Neural cell (in vitro differentiated cells): ENCODE results near the gene KLHDC8A. TPM values are rescaled to one million over a fixed set of nuclear protein-coding genes. Genes with fewer than 3 reads are reported as not detected.

Experiments
- H2AFZ ChIP-seq: fragments of 200-600, 300-800 bp; sonication (generic), shearing (Covaris generic); 2 replicates; pipeline ENCODE4 v1.6.0; 2014; ENCODE audit warnings: low read depth, mild to moderate bottlenecking, antibody characterized with exemption, low read length, moderate library complexity
- H3F3A ChIP-seq: fragments of 200-600 bp; shearing (Covaris generic); 2 replicates; pipeline ENCODE4 v1.6.1; 2016; ENCODE audit warnings: mild to moderate bottlenecking, moderate library complexity, mixed read lengths, antibody characterized with exemption, low read length; ENCODE audit not compliant: insufficient read depth, poor library complexity, severe bottlenecking
- H3K27ac ChIP-seq: fragments of 200-600, 300-800 bp; sonication (generic), shearing (Covaris generic); 2 replicates; pipeline ENCODE4 v1.5.1; 2014; ENCODE audit warnings: mild to moderate bottlenecking, low read length, moderate library complexity
- H3K27me3 ChIP-seq: fragments of 300-800, 200-600 bp; sonication (generic), shearing (Covaris generic); 2 replicates; pipeline ENCODE4 v1.6.0; 2014; ENCODE audit warnings: mild to moderate bottlenecking, low read depth, low read length, moderate library complexity; ENCODE audit not compliant: insufficient read depth
- H3K36me3 ChIP-seq: fragments of 300-800, 200-600 bp; sonication (generic), shearing (Covaris generic); 2 replicates; pipeline ENCODE4 v1.5.1; 2014; ENCODE audit warnings: mild to moderate bottlenecking, antibody characterized with exemption, low read length, moderate library complexity; ENCODE audit not compliant: insufficient read depth
- H3K4me2 ChIP-seq: fragments of 300-800, 200-600 bp; sonication (generic), shearing (Covaris generic); 2 replicates; pipeline ENCODE4 v1.6.0; 2014; ENCODE audit warnings: mild to moderate bottlenecking, low read length
- H3K4me3 ChIP-seq: fragments of 300-800, 200-600 bp; sonication (generic), shearing (Covaris generic); 2 replicates; pipeline ENCODE4 v1.5.1; 2014; ENCODE audit warnings: mild to moderate bottlenecking, low read length, moderate library complexity
- H3K79me2 ChIP-seq: fragments of 200-600 bp; shearing (Covaris generic); replicated peaks from 2 replicates; pipeline ENCODE4 v1.6.0; 2014; ENCODE audit warnings: mild to moderate bottlenecking, low read length, moderate library complexity; ENCODE audit not compliant: insufficient read depth
- H3K9ac ChIP-seq: fragments of 300-800, 200-600 bp; sonication (generic), shearing (Covaris generic); 2 replicates; pipeline ENCODE4 v1.6.1; 2016; ENCODE audit warnings: mild to moderate bottlenecking, low read length, mixed read lengths
- H3K9me2 ChIP-seq: fragments of 200-600 bp; shearing (Covaris generic); 2 replicates; pipeline ENCODE4 v1.6.1; 2016; ENCODE audit warnings: mild to moderate bottlenecking, low read length, mixed read lengths; ENCODE audit not compliant: insufficient read depth
- H3K9me3 ChIP-seq: fragments of 200-600, 300-800 bp; sonication (generic), shearing (Covaris generic); 2 replicates; pipeline ENCODE4 v1.6.1; 2016; ENCODE audit warnings: mild to moderate bottlenecking, mixed run types, low read length, moderate library complexity, mixed read lengths
- H4K20me1 ChIP-seq: fragments of 200-600 bp; shearing (Covaris generic); 2 replicates; pipeline ENCODE4 v1.6.1; 2016; ENCODE audit warnings: mild to moderate bottlenecking, mixed run types; ENCODE audit not compliant: insufficient read depth
- CTCF ChIP-seq: fragments of 450-650 bp; IDR thresholded peaks from 2 replicates; pipeline ENCODE4 v1.5.1; 2014; ENCODE audit warnings: antibody characterized with exemption, mild to moderate bottlenecking, moderate library complexity; ENCODE audit not compliant: poor library complexity, severe bottlenecking
- EP300 ChIP-seq: fragments of 450-650 bp; conservative IDR thresholded peaks from 2 replicates; pipeline ENCODE4 v1.6.1; 2014; ENCODE audit warnings: antibody characterized with exemption, mild to moderate bottlenecking, moderate library complexity; ENCODE audit not compliant: poor library complexity, severe bottlenecking
- EZH2 ChIP-seq: fragments of 200-600, 300-800 bp; shearing (Covaris generic), sonication (generic); IDR thresholded peaks from 2 replicates; pipeline ENCODE4 v1.6.1; 2014; ENCODE audit warnings: antibody characterized with exemption, low read length, borderline replicate concordance, mild to moderate bottlenecking; ENCODE audit not compliant: insufficient read depth, poor library complexity, severe bottlenecking
- MXI1 ChIP-seq: fragments of 450-650 bp; conservative IDR thresholded peaks from 2 replicates; pipeline ENCODE4 v1.6.1; 2014; ENCODE audit warnings: antibody characterized with exemption, mild to moderate bottlenecking; ENCODE audit not compliant: poor library complexity, severe bottlenecking
- POLR2AphosphoS5 ChIP-seq: IDR thresholded peaks from 2 replicates; pipeline ENCODE4 v1.6.1; 2012
- RAD21 ChIP-seq: fragments of 450-650 bp; conservative IDR thresholded peaks from 2 replicates; pipeline ENCODE4 v1.6.1; 2014; ENCODE audit warnings: antibody characterized with exemption, mild to moderate bottlenecking, moderate library complexity
- REST ChIP-seq: IDR thresholded peaks from 2 replicates; pipeline ENCODE4 v1.6.1; 2012; ENCODE audit warnings: borderline replicate concordance
- SMC3 ChIP-seq: fragments of 450-650 bp; conservative IDR thresholded peaks from 2 replicates; pipeline ENCODE4 v1.6.1; 2014; ENCODE audit warnings: antibody characterized with exemption, mild to moderate bottlenecking, moderate library complexity; ENCODE audit not compliant: poor library complexity
- TAF1 ChIP-seq: IDR thresholded peaks from 2 replicates; pipeline ENCODE4 v1.6.1; 2012; ENCODE audit warnings: low read depth
- polyA plus RNA-seq: library from polyadenylated mRNA; depleted of rRNA; stranded (reverse); fragments of >200 nt; gene quantifications from 2 replicates; pipeline ENCODE4 v1.2.3, GENCODE V29; 2014

Gene KLHDC8A
- polyA plus RNA-seq, 1 donor from 2014 or later, result 7.7 TPM

- no peaks in the 10 kb centered on the region for H3K36me3 ChIP-seq
- H3K27ac ChIP-seq, result no peak overlapping the region
- H3K79me2 ChIP-seq, result no peaks in the 10 kb centered on the region
- H2AFZ ChIP-seq, result no peak overlapping the region
- H3K9ac ChIP-seq, result no peak overlapping the region
- no peaks in the 10 kb centered on the region for H3F3A ChIP-seq
- no peak for TF ChIP-seq EZH2
- no peaks in the 10 kb centered on the region for H3K9me2 ChIP-seq
- H3K27me3 ChIP-seq, result no peaks in the 10 kb centered on the region
- no peaks in the 10 kb centered on the region for H3K9me3 ChIP-seq
- H3K4me2 ChIP-seq, result no peak overlapping the region
- no peaks in the 10 kb centered on the region for H4K20me1 ChIP-seq
- H3K4me3 ChIP-seq, result no peak overlapping the region
Observed at GRCh38 chr1:205329719-205330118, 27.0 kb downstream of the KLHDC8A start.

GRCh38 chr1:205328476-205328875 lies 28.2 kb downstream of the KLHDC8A start:
- no peaks in the 10 kb centered on the region for H3K79me2 ChIP-seq

More at GRCh38 chr1:205328476-205328875, 28.2 kb downstream of the KLHDC8A start:
- Histone ChIP-seq H3K27ac (no peak overlapping the region), H3K9ac (no peak overlapping the region), H3F3A (no peaks in the 10 kb centered on the region), H3K4me2 (no peak overlapping the region), H3K36me3 (no peaks in the 10 kb centered on the region), H3K9me2 (no peaks in the 10 kb centered on the region), H3K27me3 (no peaks in the 10 kb centered on the region), H2AFZ (no peak overlapping the region), H4K20me1 (no peaks in the 10 kb centered on the region), H3K9me3 (no peaks in the 10 kb centered on the region), H3K4me3 (no peak overlapping the region)
- TF ChIP-seq EZH2 (no peak), RAD21 (no peak), REST (no peak), CTCF (no peak), TAF1 (no peak), POLR2AphosphoS5 (no peak), SMC3 (no peak), EP300 (no peak), MXI1 (no peak)
